CD14-positive monocyte (primary cell): ENCODE measurements around the gene KAZN. TPM values are rescaled to one million over a fixed set of nuclear protein-coding genes. Genes with fewer than 3 reads are reported as not detected.

Source experiments
- DNase-seq, 3 donors: peaks; one replicate each; pipeline ENCODE4 v3.0.0-alpha.2; 2011 to 2022
- H2AFZ ChIP-seq: 2 replicates; pipeline ENCODE4 v1.6.0; 2012; ENCODE audit warnings: mild to moderate bottlenecking, low read depth, low read length, inconsistent platforms; ENCODE audit not compliant: insufficient read depth, poor library complexity, severe bottlenecking
- H3K27ac ChIP-seq, 2 donors: 1 replicate in 1 of 2; 2 replicates in 1 of 2; pipeline ENCODE4 v1.5.1; 2012 to 2013; ENCODE audit warnings: low read length in 2 of 2, control low read depth in 1 of 2, inconsistent platforms in 1 of 2, low read depth in 1 of 2, mild to moderate bottlenecking in 1 of 2
- H3K27me3 ChIP-seq, 2 donors: one replicate each; pipeline versions ENCODE4 v1.6.0 to v1.6.1; 2011 to 2013; ENCODE audit warnings: low read length in 2 of 2; ENCODE audit not compliant: control insufficient read depth in 2 of 2, insufficient read depth in 2 of 2
- H3K36me3 ChIP-seq, 2 donors: replicated peaks in 1 of 2; 1 replicate in 1 of 2; 2 replicates in 1 of 2; pipeline versions ENCODE4 v1.5.1 to v1.6.1; 2012 to 2013; ENCODE audit warnings: low read length in 2 of 2, control low read depth in 1 of 2, inconsistent platforms in 1 of 2, mild to moderate bottlenecking in 1 of 2; ENCODE audit not compliant: insufficient read depth in 2 of 2, control insufficient read depth in 1 of 2
- H3K4me1 ChIP-seq, 2 donors: 1 replicate in 1 of 2; 2 replicates in 1 of 2; pipeline versions ENCODE4 v1.5.1 to v1.6.1; 2012 to 2013; ENCODE audit warnings: low read length in 2 of 2, control low read depth in 1 of 2, inconsistent platforms in 1 of 2, mild to moderate bottlenecking in 1 of 2, moderate library complexity in 1 of 2; ENCODE audit not compliant: insufficient read depth in 2 of 2, control insufficient read depth in 1 of 2
- H3K4me2 ChIP-seq: replicated peaks from 2 replicates; pipeline ENCODE3; 2012; ENCODE audit warnings: low read length, moderate library complexity, mild to moderate bottlenecking; ENCODE audit not compliant: poor library complexity, severe bottlenecking; ENCODE audit errors: extremely low read depth
- H3K4me3 ChIP-seq, 3 experiments: fragments of 200-600 bp in 1 of 3; sonication (generic) in 1 of 3; replicated peaks in 1 of 3; 1 replicate in 2 of 3; 2 replicates in 1 of 3; pipeline ENCODE4 v1.5.1; 2011 to 2013; ENCODE audit warnings: low read length in 3 of 3, mild to moderate bottlenecking in 3 of 3, control low read depth in 2 of 3, low read depth in 2 of 3, inconsistent platforms in 1 of 3, moderate library complexity in 1 of 3
- H3K79me2 ChIP-seq: 2 replicates; pipeline ENCODE4 v1.6.0; 2012; ENCODE audit warnings: mild to moderate bottlenecking, control low read depth, inconsistent platforms, low read length, moderate library complexity; ENCODE audit not compliant: insufficient read depth
- H3K9ac ChIP-seq: 2 replicates; pipeline ENCODE4 v1.6.0; 2017; ENCODE audit warnings: low read length, mild to moderate bottlenecking; ENCODE audit not compliant: insufficient read depth, poor library complexity, severe bottlenecking
- H3K9me3 ChIP-seq, 2 donors: replicated peaks in 1 of 2; 1 replicate in 1 of 2; 2 replicates in 1 of 2; pipeline versions ENCODE4 v1.5.1 to v1.6.1; 2012 to 2013; ENCODE audit warnings: low read length in 2 of 2, control low read depth in 1 of 2; ENCODE audit not compliant: control insufficient read depth in 1 of 2, insufficient read depth in 1 of 2
- H4K20me1 ChIP-seq: 2 replicates; pipeline ENCODE4 v1.6.0; 2012; ENCODE audit warnings: mild to moderate bottlenecking, low read length, control low read depth, moderate library complexity; ENCODE audit not compliant: insufficient read depth
- H3K27ac Mint-ChIP-seq, 7 donors: one replicate each; pipeline ENCODE4 v1.8.0; 2020; ENCODE audit warnings: mild to moderate bottlenecking in 7 of 7, mixed read lengths in 7 of 7, moderate library complexity in 6 of 7, inconsistent platforms in 2 of 7
- H3K27me3 Mint-ChIP-seq, 3 donors: one replicate each; pipeline ENCODE4 v1.8.0; 2021 to 2022; ENCODE audit warnings: low read depth in 3 of 3, mild to moderate bottlenecking in 3 of 3, mixed read lengths in 3 of 3, moderate library complexity in 3 of 3, inconsistent platforms in 1 of 3
- H3K36me3 Mint-ChIP-seq, 2 donors: one replicate each; pipeline ENCODE4 v1.8.0; 2020; ENCODE audit warnings: mixed read lengths in 2 of 2, inconsistent platforms in 1 of 2, mild to moderate bottlenecking in 1 of 2
- H3K4me1 Mint-ChIP-seq: one replicate; pipeline ENCODE4 v1.8.0; 2020; ENCODE audit warnings: mild to moderate bottlenecking, mixed read lengths
- H3K4me3 Mint-ChIP-seq, 2 donors: one replicate each; pipeline ENCODE4 v1.8.0; 2020; ENCODE audit warnings: mild to moderate bottlenecking in 2 of 2, mixed read lengths in 2 of 2, moderate library complexity in 1 of 2
- H3K9me3 Mint-ChIP-seq, 7 donors: one replicate each; pipeline ENCODE4 v1.8.0; 2020 to 2022; ENCODE audit warnings: mixed read lengths in 7 of 7, mild to moderate bottlenecking in 6 of 7, moderate library complexity in 6 of 7, inconsistent platforms in 2 of 7
- WGBS: methylation state at CpG from one replicate; pipeline ENCODE4 v1.1.5; 2013; ENCODE audit warnings: missing lambda C conversion rate; ENCODE audit not compliant: insufficient coverage; 5-methylcytosine and 5-hydroxymethylcytosine counted together
- intact Hi-C, 2 donors: fragments of 100-400 bp; cut with micrococcal nuclease; formaldehyde crosslinking; loops; one replicate each; pipeline versions ENCODE4 v1.15.0 to v1.15.1; 2023
- polyA plus RNA-seq, 3 donors: library from polyadenylated mRNA; depleted of rRNA in 1 of 3; unstranded in 2 of 3; stranded (reverse) in 1 of 3; fragments of 300-500 nt in 2 of 3; fragments of >200 nt in 1 of 3; fragmentation: Illumina TruSeq in 2 of 3; gene quantifications; 1 replicate in 2 of 3; 2 replicates in 1 of 3; pipeline ENCODE4 v1.2.3, GENCODE V29; 2012 to 2021
- TF ChIP-seq, protein P1 (sequence below): fragments of 200-600 bp; IDR thresholded peaks from one replicate; pipeline ENCODE4 v1.8.0; 2022; ENCODE audit warnings: antibody characterized with exemption, mild to moderate bottlenecking

The KAZN gene
- polyA plus RNA-seq, 3 donors: not detected

DNA sequence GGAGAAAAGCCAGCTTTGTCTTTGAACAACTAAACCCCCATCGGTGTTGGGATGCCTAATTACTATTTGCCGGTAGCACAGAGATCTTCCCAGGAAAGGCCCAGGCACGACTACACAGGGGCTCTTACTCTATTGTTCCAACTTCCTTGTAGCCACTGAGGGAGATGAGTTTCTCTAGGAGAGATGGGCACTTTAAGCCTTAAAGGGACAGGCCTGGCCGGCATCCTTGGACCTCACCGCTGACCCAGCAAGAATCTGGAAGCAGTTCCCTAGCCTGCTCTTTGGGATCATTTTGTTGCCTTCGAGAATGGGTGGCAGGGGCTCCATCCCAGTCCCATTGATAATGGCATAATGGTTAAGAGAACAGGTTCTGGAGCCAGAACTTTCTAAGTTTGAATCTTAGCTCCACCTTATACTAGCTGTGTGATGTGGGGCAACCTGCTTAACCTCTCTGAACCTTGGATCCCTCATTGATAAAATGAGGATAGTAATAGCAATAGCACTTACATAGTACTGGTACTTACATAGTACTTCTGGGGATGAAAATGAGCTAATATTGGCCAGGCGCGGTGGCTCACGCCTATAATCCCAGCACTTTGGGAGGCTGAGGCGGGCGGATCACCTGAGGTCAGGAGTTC is 316.0 kb downstream of the KAZN start:
- H3K27ac Mint-ChIP-seq: no peak overlapping the region
- WGBS: 90% methylated on average over 2 of the region's 11 CpGs
- H3K4me1 Mint-ChIP-seq: no peaks in the 10 kb centered on the region
- no peaks in the 10 kb centered on the region for H3K36me3 ChIP-seq
- no peak overlapping the region for H3K4me2 ChIP-seq
- no peak for DNase-seq
- H3K27ac ChIP-seq: no peak overlapping the region
- no peak overlapping the region for H3K4me3 Mint-ChIP-seq
- H3K36me3 Mint-ChIP-seq: no peaks in the 10 kb centered on the region
- H2AFZ ChIP-seq: no peak overlapping the region
- H3K27me3 ChIP-seq: no peaks in the 10 kb centered on the region
- no peak overlapping the region for H3K4me3 ChIP-seq
- peaks cover 0 to 2% (median under 1%) of the 10 kb centered on the region in 3 donors for H3K27me3 Mint-ChIP-seq
- H3K9me3 Mint-ChIP-seq: no peaks in the 10 kb centered on the region
- TF ChIP-seq, protein P1, sequence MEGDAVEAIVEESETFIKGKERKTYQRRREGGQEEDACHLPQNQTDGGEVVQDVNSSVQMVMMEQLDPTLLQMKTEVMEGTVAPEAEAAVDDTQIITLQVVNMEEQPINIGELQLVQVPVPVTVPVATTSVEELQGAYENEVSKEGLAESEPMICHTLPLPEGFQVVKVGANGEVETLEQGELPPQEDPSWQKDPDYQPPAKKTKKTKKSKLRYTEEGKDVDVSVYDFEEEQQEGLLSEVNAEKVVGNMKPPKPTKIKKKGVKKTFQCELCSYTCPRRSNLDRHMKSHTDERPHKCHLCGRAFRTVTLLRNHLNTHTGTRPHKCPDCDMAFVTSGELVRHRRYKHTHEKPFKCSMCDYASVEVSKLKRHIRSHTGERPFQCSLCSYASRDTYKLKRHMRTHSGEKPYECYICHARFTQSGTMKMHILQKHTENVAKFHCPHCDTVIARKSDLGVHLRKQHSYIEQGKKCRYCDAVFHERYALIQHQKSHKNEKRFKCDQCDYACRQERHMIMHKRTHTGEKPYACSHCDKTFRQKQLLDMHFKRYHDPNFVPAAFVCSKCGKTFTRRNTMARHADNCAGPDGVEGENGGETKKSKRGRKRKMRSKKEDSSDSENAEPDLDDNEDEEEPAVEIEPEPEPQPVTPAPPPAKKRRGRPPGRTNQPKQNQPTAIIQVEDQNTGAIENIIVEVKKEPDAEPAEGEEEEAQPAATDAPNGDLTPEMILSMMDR: no peak
- no peaks in the 10 kb centered on the region for H3K9me3 ChIP-seq
- intact Hi-C loops: loop anchor here in 1 of 2 donors (10.0 kb wide), 1 partner anchor 390 kb away; no protein-coding TSS in a partner anchor
- H4K20me1 ChIP-seq: no peaks in the 10 kb centered on the region
- no peaks in the 10 kb centered on the region for H3K79me2 ChIP-seq
- no peaks in the 10 kb centered on the region for H3K4me1 ChIP-seq
- no peak overlapping the region for H3K9ac ChIP-seq

DNA sequence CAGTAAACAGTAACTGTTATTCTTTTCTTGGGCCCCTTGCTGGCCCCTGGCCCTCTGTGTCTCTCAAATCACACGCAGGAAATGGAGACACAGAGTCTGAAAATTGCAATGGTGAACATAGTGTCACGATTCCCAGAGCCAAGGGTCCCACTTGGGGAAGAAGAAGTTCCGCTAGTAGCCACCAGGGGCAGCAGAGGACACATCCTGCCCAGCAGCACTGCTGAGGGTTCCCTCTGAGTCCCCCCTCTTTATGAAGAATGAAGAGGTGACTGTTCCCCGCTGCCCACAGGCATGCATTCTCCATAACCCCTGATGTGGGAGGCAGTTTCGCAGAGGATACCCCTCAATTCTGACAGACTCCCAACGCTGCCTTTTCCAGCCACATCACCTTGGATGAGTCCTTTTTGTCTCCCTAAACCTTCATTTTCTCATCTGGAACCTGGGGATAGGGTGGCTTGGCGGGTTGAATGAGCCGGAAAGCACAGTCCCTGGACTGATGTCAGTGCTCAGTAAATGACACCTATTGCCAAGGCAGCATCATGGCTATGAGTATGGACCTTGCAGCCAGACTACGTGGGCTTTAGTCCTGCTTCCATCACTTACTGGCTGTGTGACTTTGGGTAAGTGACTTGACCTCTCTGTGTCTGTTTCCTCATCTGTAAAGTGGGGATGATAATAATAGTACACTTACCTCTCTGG is 317.0 kb downstream of the KAZN start:
- Histone ChIP-seq H3K27me3 (no peaks in the 10 kb centered on the region), H3K4me1 (no peaks in the 10 kb centered on the region), H4K20me1 (no peaks in the 10 kb centered on the region), H3K27ac (no peak overlapping the region), H3K36me3 (no peaks in the 10 kb centered on the region), H3K9ac (no peak overlapping the region), H2AFZ (no peak overlapping the region), H3K4me3 (no peak overlapping the region), H3K4me2 (no peak overlapping the region), H3K9me3 (no peaks in the 10 kb centered on the region), H3K79me2 (no peaks in the 10 kb centered on the region)
- Mint-ChIP-seq H3K27me3 (peaks cover 0 to 7% (median 1%) of the 10 kb centered on the region in 3 donors), H3K4me3 (no peak overlapping the region), H3K27ac (peak overlapping the region in 1 of 7 donors; percentile 66), H3K4me1 (no peaks in the 10 kb centered on the region), H3K9me3 (no peaks in the 10 kb centered on the region), H3K36me3 (no peaks in the 10 kb centered on the region)
- intact Hi-C loops: loop anchor here in 1 of 2 donors (10.0 kb wide), 1 partner anchor 389 kb away; no protein-coding TSS in a partner anchor
- DNase-seq: peak; percentile 12 to 35 (median 33)
- TF ChIP-seq, protein P1: peak; percentile 96
- WGBS: 57% methylated on average over 5 of the region's 9 CpGs
